ENCODE data around the gene CENPX. TPM values are rescaled to one million over a fixed set of nuclear protein-coding genes. Genes with fewer than 3 reads are reported as not detected.

The CENPX gene
- total RNA-seq, 1 donor from 2014 or later: 27.0 TPM

- peak; percentile 16 for ATAC-seq
- DNase-seq: peak; percentile 61
Measured at GRCh38 chr17:81976332-81977210, 46.1 kb downstream of the CENPX start.

GRCh38 chr17:81973432-81973831 is 49.2 kb downstream of the CENPX start:
- intact Hi-C loops (cut with micrococcal nuclease): no loop called here
- DNase-seq (no peak), ATAC-seq (no peak)

More at GRCh38 chr17:81976332-81977210, 46.1 kb downstream of the CENPX start:
- intact Hi-C loops (cut with micrococcal nuclease): no loop called here

- no peak for ATAC-seq
- intact Hi-C loops (cut with micrococcal nuclease): no loop called here
- DNase-seq: no peak
Measured at GRCh38 chr17:81968850-81969812, 53.5 kb downstream of the CENPX start.

Other genes starting within 250 kb of the CENPX start
- not detected for gene GCGR, start 218.7 kb downstream of the CENPX start, total RNA-seq
- 103 TPM for gene MCRIP1, start 189.6 kb downstream of the CENPX start, total RNA-seq
- 0.67 TPM for gene PPP1R27, start 187.8 kb downstream of the CENPX start, total RNA-seq
- 362 TPM for gene P4HB, start 162.3 kb downstream of the CENPX start, total RNA-seq
- 114 TPM for gene ARHGDIA, start 151.5 kb downstream of the CENPX start, total RNA-seq
- 32.0 TPM for gene ALYREF, start 131.3 kb downstream of the CENPX start, total RNA-seq
- 173 TPM for gene ANAPC11, start 131.2 kb downstream of the CENPX start, total RNA-seq
- 0.69 TPM for gene NPB, start 120.6 kb downstream of the CENPX start, total RNA-seq
- 28.4 TPM for gene PCYT2, start 111.5 kb downstream of the CENPX start, total RNA-seq
- gene SIRT7, start 104.7 kb downstream of the CENPX start, total RNA-seq: 6.3 TPM
- gene MAFG, start 95.1 kb downstream of the CENPX start, total RNA-seq: 27.5 TPM
- gene PYCR1, start 85.6 kb downstream of the CENPX start, total RNA-seq: 4.0 TPM
- gene MYADML2, start 75.6 kb downstream of the CENPX start, total RNA-seq: 4.0 TPM
- 0.52 TPM for gene NOTUM, start 61.7 kb downstream of the CENPX start, total RNA-seq
- 25.4 TPM for gene ASPSCR1, start 45.2 kb downstream of the CENPX start, total RNA-seq
- gene LRRC45, start 427 bp upstream of the CENPX start, total RNA-seq: 6.3 TPM
- gene RAC3, start 8.8 kb upstream of the CENPX start, total RNA-seq: 1.8 TPM
- 177 TPM for gene DCXR, start 14.8 kb upstream of the CENPX start, total RNA-seq
- gene RFNG, start 28.9 kb upstream of the CENPX start, total RNA-seq: 21.8 TPM
- gene GPS1, start 29.0 kb upstream of the CENPX start, total RNA-seq: 90.6 TPM
- gene DUS1L, start 42.9 kb upstream of the CENPX start, total RNA-seq: 67.7 TPM
- gene FASN, start 75.4 kb upstream of the CENPX start, total RNA-seq: 17.0 TPM
- 8.1 TPM for gene CCDC57, start 190.0 kb upstream of the CENPX start, total RNA-seq
- gene SLC16A3, start 206.2 kb upstream of the CENPX start, total RNA-seq: 7.8 TPM